K562 (cell line): Measurements from ENCODE around the gene IP6K3. TPM values are rescaled to one million over a fixed set of nuclear protein-coding genes. Genes with fewer than 3 reads are reported as not detected.
A peak's percentile ranks its signal among the peaks of the same experiment; 100 is the strongest.

Experiments used
- CHD2 ChIP-seq: IDR thresholded peaks from 2 replicates; pipeline ENCODE4 v1.6.1; 2011; ENCODE audit warnings: low read depth, low read length
- FUS ChIP-seq: fragments of 200-400 bp; formaldehyde crosslinking; optimal IDR thresholded peaks from 2 replicates; pipeline ENCODE3; 2017; ENCODE audit warnings: low read depth, low read length
- ILF3 ChIP-seq: fragments of 450-650 bp; IDR thresholded peaks from 2 replicates; pipeline ENCODE4 v1.6.1; 2018; ENCODE audit warnings: antibody characterized with exemption, mild to moderate bottlenecking, moderate library complexity, borderline replicate concordance
- RAD51 ChIP-seq: fragments of 450-650 bp; IDR thresholded peaks from 2 replicates; pipeline ENCODE4 v1.7.1; 2016; ENCODE audit warnings: low read depth, mild to moderate bottlenecking, borderline replicate concordance
- RBM22 ChIP-seq: fragments of 200-400 bp; formaldehyde crosslinking; IDR thresholded peaks from 2 replicates; pipeline ENCODE4 v1.6.1; 2018; ENCODE audit warnings: low read length, low read depth; ENCODE audit not compliant: poor library complexity, severe bottlenecking
- SAFB2 ChIP-seq: fragments of 200-400 bp; formaldehyde crosslinking; IDR thresholded peaks from 2 replicates; pipeline ENCODE4 v1.6.1; 2018; ENCODE audit warnings: borderline replicate concordance, low read length, low read depth, moderate library complexity; ENCODE audit not compliant: severe bottlenecking
- ZBTB7A ChIP-seq: IDR thresholded peaks from 2 replicates; pipeline ENCODE4 v1.6.1; 2011; ENCODE audit warnings: low read depth, mild to moderate bottlenecking, low read length, moderate library complexity, borderline replicate concordance; ENCODE audit not compliant: control insufficient read depth
- polyA plus RNA-seq, 8 experiments: library from polyadenylated mRNA; depleted of rRNA in 4 of 8; stranded (reverse) in 5 of 8; unstranded in 3 of 8; fragments of >200 nt; fragmentation: Nextera tagmentation in 2 of 8; fragmentation: Illumina TruSeq in 1 of 8; extraction: Ambion mirVana in 2 of 8; extraction: Trizol in 1 of 8; gene quantifications; 2 replicates each; pipeline versions ENCODE4 v1.2.1 to v1.2.3, GENCODE V29; 2011 to 2014; ENCODE audit warnings: inconsistent platforms in 1 of 8, missing spikeins in 1 of 8
- total RNA-seq, 7 experiments: library from RNA; depleted of rRNA in 6 of 7; stranded (reverse); fragments of >200 nt in 6 of 7; fragmentation: Illumina TruSeq in 2 of 7; extraction: Trizol in 2 of 7; gene quantifications; 2 replicates each; pipeline versions ENCODE4 v1.2.1 to v1.2.3, GENCODE V29; 2011 to 2021; ENCODE audit warnings: low replicate concordance in 1 of 7
- TF ChIP-seq, protein P1 (sequence below): fragments of 250-450 bp; sonication (Bioruptor Pico); IDR thresholded peaks from 2 replicates; pipeline ENCODE4 v1.5.0; 2021; ENCODE audit warnings: mild to moderate bottlenecking, borderline replicate concordance
- TF ChIP-seq, protein P2 (sequence below): fragments of 150-350 bp; IDR thresholded peaks from 2 replicates; pipeline ENCODE4 v1.6.1; 2014; ENCODE audit warnings: low read depth, mild to moderate bottlenecking, low read length, borderline replicate concordance
- TF ChIP-seq, protein P3 (sequence below): fragments of 450-650 bp; IDR thresholded peaks from 2 replicates; pipeline ENCODE4 v1.6.1; 2016; ENCODE audit warnings: low read depth, mild to moderate bottlenecking, moderate library complexity

The IP6K3 gene
- total and polyA plus RNA-seq, 9 of the 15 experiments (the other 6 are each of a cell fraction or from before 2014, with no cell fraction given) = not detected

GRCh38 chr6:33771146-33772081 lies 24.7 kb upstream of the IP6K3 start (continued):
- TF ChIP-seq RAD51 = no peak
- TF ChIP-seq, protein P1, sequence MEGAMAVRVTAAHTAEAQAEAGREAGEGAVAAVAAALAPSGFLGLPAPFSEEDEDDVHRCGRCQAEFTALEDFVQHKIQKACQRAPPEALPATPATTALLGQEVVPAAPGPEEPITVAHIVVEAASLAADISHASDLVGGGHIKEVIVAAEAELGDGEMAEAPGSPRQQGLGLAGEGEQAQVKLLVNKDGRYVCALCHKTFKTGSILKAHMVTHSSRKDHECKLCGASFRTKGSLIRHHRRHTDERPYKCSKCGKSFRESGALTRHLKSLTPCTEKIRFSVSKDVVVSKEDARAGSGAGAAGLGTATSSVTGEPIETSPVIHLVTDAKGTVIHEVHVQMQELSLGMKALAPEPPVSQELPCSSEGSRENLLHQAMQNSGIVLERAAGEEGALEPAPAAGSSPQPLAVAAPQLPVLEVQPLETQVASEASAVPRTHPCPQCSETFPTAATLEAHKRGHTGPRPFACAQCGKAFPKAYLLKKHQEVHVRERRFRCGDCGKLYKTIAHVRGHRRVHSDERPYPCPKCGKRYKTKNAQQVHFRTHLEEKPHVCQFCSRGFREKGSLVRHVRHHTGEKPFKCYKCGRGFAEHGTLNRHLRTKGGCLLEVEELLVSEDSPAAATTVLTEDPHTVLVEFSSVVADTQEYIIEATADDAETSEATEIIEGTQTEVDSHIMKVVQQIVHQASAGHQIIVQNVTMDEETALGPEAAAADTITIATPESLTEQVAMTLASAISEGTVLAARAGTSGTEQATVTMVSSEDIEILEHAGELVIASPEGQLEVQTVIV (CRISPR knock-in tag) = no peak
- no peak for TF ChIP-seq SAFB2
- no peak for TF ChIP-seq RBM22
- TF ChIP-seq, protein P2, sequence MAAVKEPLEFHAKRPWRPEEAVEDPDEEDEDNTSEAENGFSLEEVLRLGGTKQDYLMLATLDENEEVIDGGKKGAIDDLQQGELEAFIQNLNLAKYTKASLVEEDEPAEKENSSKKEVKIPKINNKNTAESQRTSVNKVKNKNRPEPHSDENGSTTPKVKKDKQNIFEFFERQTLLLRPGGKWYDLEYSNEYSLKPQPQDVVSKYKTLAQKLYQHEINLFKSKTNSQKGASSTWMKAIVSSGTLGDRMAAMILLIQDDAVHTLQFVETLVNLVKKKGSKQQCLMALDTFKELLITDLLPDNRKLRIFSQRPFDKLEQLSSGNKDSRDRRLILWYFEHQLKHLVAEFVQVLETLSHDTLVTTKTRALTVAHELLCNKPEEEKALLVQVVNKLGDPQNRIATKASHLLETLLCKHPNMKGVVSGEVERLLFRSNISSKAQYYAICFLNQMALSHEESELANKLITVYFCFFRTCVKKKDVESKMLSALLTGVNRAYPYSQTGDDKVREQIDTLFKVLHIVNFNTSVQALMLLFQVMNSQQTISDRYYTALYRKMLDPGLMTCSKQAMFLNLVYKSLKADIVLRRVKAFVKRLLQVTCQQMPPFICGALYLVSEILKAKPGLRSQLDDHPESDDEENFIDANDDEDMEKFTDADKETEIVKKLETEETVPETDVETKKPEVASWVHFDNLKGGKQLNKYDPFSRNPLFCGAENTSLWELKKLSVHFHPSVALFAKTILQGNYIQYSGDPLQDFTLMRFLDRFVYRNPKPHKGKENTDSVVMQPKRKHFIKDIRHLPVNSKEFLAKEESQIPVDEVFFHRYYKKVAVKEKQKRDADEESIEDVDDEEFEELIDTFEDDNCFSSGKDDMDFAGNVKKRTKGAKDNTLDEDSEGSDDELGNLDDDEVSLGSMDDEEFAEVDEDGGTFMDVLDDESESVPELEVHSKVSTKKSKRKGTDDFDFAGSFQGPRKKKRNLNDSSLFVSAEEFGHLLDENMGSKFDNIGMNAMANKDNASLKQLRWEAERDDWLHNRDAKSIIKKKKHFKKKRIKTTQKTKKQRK = no peak
- TF ChIP-seq, protein P3, sequence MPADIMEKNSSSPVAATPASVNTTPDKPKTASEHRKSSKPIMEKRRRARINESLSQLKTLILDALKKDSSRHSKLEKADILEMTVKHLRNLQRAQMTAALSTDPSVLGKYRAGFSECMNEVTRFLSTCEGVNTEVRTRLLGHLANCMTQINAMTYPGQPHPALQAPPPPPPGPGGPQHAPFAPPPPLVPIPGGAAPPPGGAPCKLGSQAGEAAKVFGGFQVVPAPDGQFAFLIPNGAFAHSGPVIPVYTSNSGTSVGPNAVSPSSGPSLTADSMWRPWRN = no peak
- no peak for TF ChIP-seq CHD2
- TF ChIP-seq ILF3 = no peak
- TF ChIP-seq FUS = no peak
- peak; percentile 70; the same call in 1 of the 2 replicates for TF ChIP-seq ZBTB7A
